CD4-positive, alpha-beta memory T cell (primary cell): Measurements from ENCODE around the gene EBNA1BP2. TPM values are rescaled to one million over a fixed set of nuclear protein-coding genes. Genes with fewer than 3 reads are reported as not detected.

Experiments used
- CTCF ChIA-PET: fragments of 350-600 bp; sonication (Branson Sonifier 250); formaldehyde crosslinking; loops from one replicate; lab custom pipeline; 2021; ENCODE audit warnings: inconsistent platforms; ENCODE audit not compliant: partially characterized antibody; lab: Charles Lee
- POLR2A ChIA-PET: fragments of 350-600 bp; sonication (Branson Sonifier 250); formaldehyde crosslinking; loops from one replicate; lab custom pipeline; 2021; ENCODE audit not compliant: partially characterized antibody; lab: Charles Lee
- DNase-seq, 5 donors: peaks; one replicate each; pipeline versions ENCODE4 v3.0.0 to v3.0.0-alpha.2; 2020 to 2022; ENCODE audit warnings: mixed read lengths in 1 of 5
- H3K27ac ChIP-seq: one replicate; pipeline ENCODE4 v1.7.0; 2013; ENCODE audit warnings: low read depth, low read length
- H3K27me3 ChIP-seq: 2 replicates; pipeline ENCODE4 v1.7.0; 2013; ENCODE audit warnings: mild to moderate bottlenecking, low read length, moderate library complexity; ENCODE audit not compliant: insufficient read depth
- H3K36me3 ChIP-seq: 2 replicates; pipeline ENCODE4 v1.7.0; 2013; ENCODE audit warnings: mild to moderate bottlenecking, low read length, moderate library complexity; ENCODE audit not compliant: insufficient read depth
- H3K4me1 ChIP-seq: 2 replicates; pipeline ENCODE4 v1.7.0; 2013; ENCODE audit warnings: mild to moderate bottlenecking, low read length, moderate library complexity; ENCODE audit not compliant: insufficient read depth
- H3K4me3 ChIP-seq, 2 donors: one replicate each; pipeline ENCODE4 v1.7.0; 2013; ENCODE audit warnings: low read length in 2 of 2, mild to moderate bottlenecking in 1 of 2
- H3K9me3 ChIP-seq, 2 donors: one replicate each; pipeline ENCODE4 v1.7.0; 2013; ENCODE audit warnings: low read length in 2 of 2, control low read depth in 1 of 2; ENCODE audit not compliant: control insufficient read depth in 1 of 2
- H3K27ac Mint-ChIP-seq, 7 donors: one replicate each; pipeline ENCODE4 v1.8.0; 2020 to 2021; ENCODE audit warnings: mixed read lengths in 7 of 7, mild to moderate bottlenecking in 6 of 7, inconsistent platforms in 3 of 7, moderate library complexity in 3 of 7
- H3K27me3 Mint-ChIP-seq, 2 donors: one replicate each; pipeline ENCODE4 v1.8.0; 2020 to 2021; ENCODE audit warnings: mixed read lengths in 2 of 2
- H3K36me3 Mint-ChIP-seq, 2 donors: one replicate each; pipeline ENCODE4 v1.8.0; 2020 to 2021; ENCODE audit warnings: mixed read lengths in 2 of 2, inconsistent platforms in 1 of 2, mild to moderate bottlenecking in 1 of 2
- H3K4me1 Mint-ChIP-seq, 4 donors: one replicate each; pipeline ENCODE4 v1.8.0; 2020 to 2021; ENCODE audit warnings: mixed read lengths in 4 of 4, mild to moderate bottlenecking in 1 of 4
- H3K4me3 Mint-ChIP-seq, 8 donors: one replicate each; pipeline ENCODE4 v1.8.0; 2020 to 2021; ENCODE audit warnings: mixed read lengths in 8 of 8, mild to moderate bottlenecking in 7 of 8, moderate library complexity in 6 of 8, inconsistent platforms in 3 of 8
- H3K9me3 Mint-ChIP-seq, 8 donors: one replicate each; pipeline ENCODE4 v1.8.0; 2020 to 2021; ENCODE audit warnings: mixed read lengths in 8 of 8, mild to moderate bottlenecking in 5 of 8, inconsistent platforms in 3 of 8, moderate library complexity in 1 of 8
- intact Hi-C: fragments of 100-400 bp; cut with micrococcal nuclease; formaldehyde crosslinking; loops from one replicate; pipeline ENCODE4 v1.15.1; 2023
- polyA plus RNA-seq, 2 donors: library from polyadenylated mRNA; unstranded; fragments of 300-500 nt; fragmentation: Illumina TruSeq; gene quantifications; one replicate each; pipeline ENCODE4 v1.2.3, GENCODE V29; 2021
- total RNA-seq, 2 experiments: library from RNA; stranded (reverse); gene quantifications; one replicate each; pipeline ENCODE4 v1.2.3, GENCODE V29; 2021

Gene EBNA1BP2
- total and polyA plus RNA-seq, 4 experiments from 2014 or later: 23.6 to 72.2 (median 42.2) TPM

- ChIA-PET CTCF (interaction anchor here (0.7 kb wide), 2 partner anchors 29 to 217 kb away, joined by 3 read pairs; no protein-coding TSS in a partner anchor), POLR2A (no interaction called here)
- intact Hi-C loops: no loop called here
- no peak overlapping the region for H3K4me3 Mint-ChIP-seq
- no peak overlapping the region for H3K27ac Mint-ChIP-seq
- Histone ChIP-seq H3K4me3 (no peak overlapping the region), H3K27ac (no peak overlapping the region), H3K36me3 (no peaks in the 10 kb centered on the region), H3K9me3 (no peaks in the 10 kb centered on the region), H3K4me1 (no peaks in the 10 kb centered on the region), H3K27me3 (no peaks in the 10 kb centered on the region)
- H3K27me3 Mint-ChIP-seq: peaks cover 0 to 10% of the 10 kb centered on the region in 2 donors
- no peak for DNase-seq
- no peaks in the 10 kb centered on the region for H3K36me3 Mint-ChIP-seq
- H3K4me1 Mint-ChIP-seq: no peaks in the 10 kb centered on the region
- peaks cover 0 to 15% (median 11%) of the 10 kb centered on the region in 8 donors for H3K9me3 Mint-ChIP-seq
Observed at GRCh38 chr1:43197343-43198127, 25.4 kb upstream of the EBNA1BP2 start.

GRCh38 chr1:43194509-43194908 lies 22.4 kb upstream of the EBNA1BP2 start:
- Mint-ChIP-seq H3K27me3 (peaks cover 7 to 16% of the 10 kb centered on the region in 2 donors), H3K36me3 (peaks cover 6 to 8% of the 10 kb centered on the region in 2 donors), H3K4me1 (no peaks in the 10 kb centered on the region), H3K4me3 (no peak overlapping the region), H3K9me3 (peaks cover 0 to 31% (median 23%) of the 10 kb centered on the region in 8 donors), H3K27ac (no peak overlapping the region)
- H3K36me3 ChIP-seq: no peaks in the 10 kb centered on the region
- CTCF ChIA-PET: interaction anchor here (1.3 kb wide), 1 partner anchor 33 kb away, joined by 3 read pairs; no protein-coding TSS in a partner anchor
- intact Hi-C loops: no loop called here
- H3K4me3 ChIP-seq: no peak overlapping the region
- H3K27me3 ChIP-seq: no peaks in the 10 kb centered on the region
- no peak overlapping the region for H3K27ac ChIP-seq
- H3K9me3 ChIP-seq: no peaks in the 10 kb centered on the region
- H3K4me1 ChIP-seq: no peaks in the 10 kb centered on the region
- no peak for DNase-seq
- POLR2A ChIA-PET: no interaction called here

DNA sequence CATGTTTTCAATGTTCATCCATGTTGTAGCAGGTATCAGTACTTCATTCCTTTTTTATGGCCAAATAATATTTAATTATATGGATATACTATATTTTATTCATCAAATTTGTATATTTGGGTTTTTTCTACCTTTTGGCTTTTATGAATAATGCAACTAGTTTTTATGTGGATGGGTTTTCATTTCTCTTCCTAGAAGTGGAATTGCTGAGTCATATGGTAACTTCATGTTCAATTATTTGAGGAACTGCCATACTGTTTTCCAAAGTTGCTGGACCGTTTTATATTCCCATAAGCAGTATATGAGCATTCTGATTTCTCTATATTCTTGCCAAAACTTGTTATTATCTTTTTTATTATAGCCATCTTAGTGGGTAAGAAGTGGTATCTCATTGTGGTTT lies 16.0 kb upstream of the EBNA1BP2 start:
- no peaks in the 10 kb centered on the region for H3K36me3 ChIP-seq
- no peak overlapping the region for H3K27ac ChIP-seq
- Mint-ChIP-seq H3K4me3 (no peak overlapping the region), H3K36me3 (peaks cover 7 to 8% of the 10 kb centered on the region in 2 donors), H3K27me3 (peaks cover 13 to 17% of the 10 kb centered on the region in 2 donors), H3K9me3 (peaks cover 0 to 21% (median 14%) of the 10 kb centered on the region in 8 donors), H3K27ac (no peak overlapping the region), H3K4me1 (no peaks in the 10 kb centered on the region)
- intact Hi-C loops: no loop called here
- DNase-seq: no peak
- no peaks in the 10 kb centered on the region for H3K27me3 ChIP-seq
- H3K4me3 ChIP-seq: no peak overlapping the region
- H3K4me1 ChIP-seq: no peaks in the 10 kb centered on the region
- no peaks in the 10 kb centered on the region for H3K9me3 ChIP-seq
- ChIA-PET POLR2A (no interaction called here), CTCF (no interaction called here)

DNA sequence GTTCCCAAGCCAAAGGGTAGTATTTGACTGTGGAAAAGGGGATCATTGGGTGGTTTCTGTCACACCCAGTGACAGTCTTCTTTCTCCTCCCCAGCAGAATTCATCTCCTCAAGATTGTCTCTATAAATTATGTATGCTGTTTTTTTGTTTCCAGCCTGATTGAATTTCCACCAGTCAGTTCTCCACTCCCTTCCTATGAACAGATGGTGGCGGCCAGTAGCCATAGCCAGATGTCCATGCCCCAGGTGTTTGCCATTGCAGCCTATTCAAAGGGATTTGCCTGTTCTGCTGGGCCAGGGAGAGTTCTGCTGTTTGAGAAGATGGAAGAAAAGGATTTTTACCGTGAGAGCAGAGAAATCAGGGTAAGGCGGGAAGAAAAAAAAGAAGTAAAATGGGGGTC lies 12.9 kb upstream of the EBNA1BP2 start:
- Mint-ChIP-seq H3K27ac (no peak overlapping the region), H3K9me3 (peaks cover 0 to 9% (median 2%) of the 10 kb centered on the region in 8 donors), H3K27me3 (peaks cover 8 to 13% of the 10 kb centered on the region in 2 donors), H3K4me3 (no peak overlapping the region), H3K4me1 (no peaks in the 10 kb centered on the region), H3K36me3 (peaks cover 4 to 6% of the 10 kb centered on the region in 2 donors)
- no peak for DNase-seq
- Histone ChIP-seq H3K4me1 (no peaks in the 10 kb centered on the region), H3K36me3 (no peaks in the 10 kb centered on the region), H3K4me3 (no peak overlapping the region), H3K9me3 (no peaks in the 10 kb centered on the region), H3K27me3 (no peaks in the 10 kb centered on the region), H3K27ac (no peak overlapping the region)
- ChIA-PET CTCF (no interaction called here), POLR2A (no interaction called here)
- intact Hi-C loops: no loop called here

GRCh38 chr1:43184388-43184787 lies 12.3 kb upstream of the EBNA1BP2 start:
- Histone ChIP-seq H3K4me1 (no peaks in the 10 kb centered on the region), H3K27ac (no peak overlapping the region), H3K36me3 (no peaks in the 10 kb centered on the region), H3K27me3 (no peaks in the 10 kb centered on the region), H3K4me3 (no peak overlapping the region), H3K9me3 (no peaks in the 10 kb centered on the region)
- Mint-ChIP-seq H3K27me3 (peaks cover 4 to 10% of the 10 kb centered on the region in 2 donors), H3K36me3 (no peaks in the 10 kb centered on the region), H3K4me1 (no peaks in the 10 kb centered on the region), H3K9me3 (peaks cover 0 to 3% (median 0%) of the 10 kb centered on the region in 8 donors), H3K4me3 (no peak overlapping the region), H3K27ac (no peak overlapping the region)
- intact Hi-C loops: no loop called here
- ChIA-PET POLR2A (no interaction called here), CTCF (no interaction called here)
- no peak for DNase-seq

DNA sequence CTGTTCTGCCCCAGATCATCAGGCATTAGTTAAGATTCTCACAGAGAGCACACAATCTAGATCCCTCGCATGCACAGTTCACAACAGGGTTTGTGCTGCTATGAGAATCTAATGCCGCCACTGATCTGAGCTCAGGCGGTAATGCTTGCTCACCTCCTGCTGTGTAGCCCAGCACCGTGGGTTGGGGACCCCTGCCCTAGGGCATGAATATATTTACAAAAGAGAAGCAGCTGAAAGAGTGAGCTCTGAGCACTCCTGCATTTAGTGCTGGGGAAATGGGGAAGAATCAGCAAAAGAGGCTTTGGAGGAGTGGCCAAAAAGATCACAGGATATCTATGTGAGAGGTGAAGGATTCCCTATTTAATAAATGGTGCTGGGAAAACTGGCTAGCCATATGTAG lies 5.6 kb upstream of the EBNA1BP2 start:
- H3K36me3 ChIP-seq: no peaks in the 10 kb centered on the region
- no peaks in the 10 kb centered on the region for H3K9me3 ChIP-seq
- H3K4me1 ChIP-seq: peaks cover 4% of the 10 kb centered on the region
- intact Hi-C loops: loop anchor here (2.0 to 10.0 kb wide), 3 partner anchors 181 to 843 kb away; partner anchors contain the start of genes CDC20, ERMAP, FOXJ3 and SVBP
- H3K9me3 Mint-ChIP-seq: no peaks in the 10 kb centered on the region
- H3K27ac ChIP-seq: no peak overlapping the region
- POLR2A ChIA-PET: no interaction called here
- no peak overlapping the region for H3K4me3 Mint-ChIP-seq
- H3K4me3 ChIP-seq: no peak overlapping the region
- H3K4me1 Mint-ChIP-seq: peaks cover 4 to 6% (median 4%) of the 10 kb centered on the region in 4 donors
- peaks cover 15% of the 10 kb centered on the region for H3K27me3 ChIP-seq
- peak overlapping the region in 1 of 7 donors; percentile 24 for H3K27ac Mint-ChIP-seq
- no peak for DNase-seq
- CTCF ChIA-PET: no interaction called here
- peaks cover 19 to 22% of the 10 kb centered on the region in 2 donors for H3K27me3 Mint-ChIP-seq
- H3K36me3 Mint-ChIP-seq: no peaks in the 10 kb centered on the region

DNA sequence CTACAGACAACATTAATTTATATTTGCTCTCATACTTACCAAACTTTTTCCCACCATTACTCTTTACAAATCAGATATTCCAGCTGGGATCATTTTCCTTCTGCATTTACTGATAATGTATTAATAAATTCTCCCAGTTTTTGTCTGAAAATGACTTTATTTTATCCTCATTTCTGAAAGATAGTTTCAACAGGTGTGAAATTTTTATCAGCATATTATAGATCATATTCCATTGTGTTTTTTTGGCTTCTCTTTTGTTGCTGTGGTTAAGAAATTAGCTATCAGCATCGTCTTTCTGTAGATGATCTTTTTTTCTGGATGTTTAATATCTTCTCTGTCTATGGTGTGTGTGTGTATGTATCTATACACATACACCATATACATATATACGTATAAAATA lies 2.8 kb upstream of the EBNA1BP2 start:
- intact Hi-C loops: loop anchor here (5.0 to 10.0 kb wide), 4 partner anchors 277 to 840 kb away; partner anchors contain the start of genes C1orf50, ERMAP, FOXJ3 and HYI
- Mint-ChIP-seq H3K4me3 (no peak overlapping the region), H3K27ac (no peak overlapping the region), H3K4me1 (peaks cover 21 to 31% (median 25%) of the 10 kb centered on the region in 4 donors), H3K36me3 (peaks cover 6 to 14% of the 10 kb centered on the region in 2 donors), H3K9me3 (no peaks in the 10 kb centered on the region), H3K27me3 (peaks cover 20 to 22% of the 10 kb centered on the region in 2 donors)
- Histone ChIP-seq H3K4me1 (peaks cover 21% of the 10 kb centered on the region), H3K27me3 (peaks cover 15% of the 10 kb centered on the region), H3K4me3 (no peak overlapping the region), H3K27ac (no peak overlapping the region), H3K9me3 (no peaks in the 10 kb centered on the region), H3K36me3 (peaks cover 2% of the 10 kb centered on the region)
- CTCF ChIA-PET: no interaction called here
- no peak for DNase-seq
- POLR2A ChIA-PET: no interaction called here
